NCI-H2107 (cell line): Measurements from ENCODE around the gene PLEKHG4.

ENCODE experiments used
- DNase-seq: peaks from one replicate; lab custom pipeline; 2025; lab: John Stamatoyannopoulos, UW

PLEKHG4 gene

GRCh38 chr16:67260426-67261063 is 18.8 kb upstream of the PLEKHG4 start:
- DNase-seq = peak; percentile 40

- DNase-seq = no peak
These were observed 16.1 kb upstream of the PLEKHG4 start for GRCh38 chr16:67263201-67263600.

DNA sequence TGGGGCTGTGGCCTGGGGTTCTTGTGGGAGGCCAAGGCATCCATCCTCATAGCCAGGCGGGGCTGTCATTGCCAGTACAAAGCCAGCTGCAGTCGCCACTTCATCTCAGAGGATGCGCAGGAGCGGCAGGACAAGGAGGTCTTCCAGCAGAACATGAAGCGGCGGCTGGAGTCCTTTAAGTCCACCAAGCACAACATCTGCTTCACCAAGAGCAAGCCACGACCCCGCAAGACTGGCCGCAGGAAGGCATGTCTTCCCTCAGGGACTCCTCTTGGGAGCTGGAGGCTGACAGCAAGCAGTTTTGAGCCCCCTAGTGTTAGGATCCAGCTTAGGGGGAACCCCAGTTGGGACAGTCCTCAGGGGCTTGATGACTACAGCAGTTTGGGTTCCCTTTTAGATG is 15.1 kb upstream of the PLEKHG4 start:
- DNase-seq = no peak

- no peak for DNase-seq
These were observed 14.5 kb upstream of the PLEKHG4 start for GRCh38 chr16:67264866-67265265.

DNA sequence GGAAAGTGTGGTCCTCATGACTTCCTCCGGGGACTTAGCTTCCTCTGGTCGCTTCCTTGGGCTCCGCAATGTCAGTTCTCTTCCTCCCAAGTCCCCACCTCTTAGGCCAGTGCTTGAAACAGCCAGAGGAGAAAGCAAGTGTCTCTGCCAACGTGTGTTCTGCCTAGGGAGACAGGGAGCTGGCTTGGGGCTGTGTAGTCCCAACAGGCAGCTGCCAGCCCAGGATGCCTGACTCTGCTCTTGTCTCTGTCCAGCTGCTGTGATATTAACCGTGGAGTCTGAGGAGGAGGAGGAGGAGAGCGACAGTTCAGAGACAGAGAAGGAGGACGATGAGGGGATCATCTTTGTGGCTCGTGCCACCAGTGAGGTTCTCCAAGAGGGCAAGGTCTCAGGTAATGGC is 13.5 kb upstream of the PLEKHG4 start:
- DNase-seq = no peak

DNA sequence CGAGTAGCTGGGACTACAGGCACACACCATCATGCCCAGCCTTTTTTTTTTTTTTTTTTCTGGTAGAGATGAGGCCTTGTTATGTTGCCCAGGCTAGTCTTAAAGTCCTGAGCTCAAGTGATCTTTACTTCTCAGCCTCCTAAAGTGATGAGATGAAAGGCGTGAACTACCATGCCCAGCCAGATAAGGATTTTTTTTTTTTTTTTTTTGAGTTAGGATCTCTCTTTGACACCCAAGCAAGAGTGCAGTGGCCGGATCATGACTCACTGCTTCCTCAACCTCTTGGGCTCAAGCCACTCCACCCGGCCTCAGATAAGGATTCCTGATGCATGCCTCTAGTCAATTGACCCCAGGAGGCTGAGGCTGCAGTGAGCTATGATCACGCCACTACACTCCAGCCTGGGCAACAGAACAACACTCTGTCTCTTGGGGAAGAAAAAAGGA is 11.2 kb upstream of the PLEKHG4 start:
- DNase-seq = no peak

DNA sequence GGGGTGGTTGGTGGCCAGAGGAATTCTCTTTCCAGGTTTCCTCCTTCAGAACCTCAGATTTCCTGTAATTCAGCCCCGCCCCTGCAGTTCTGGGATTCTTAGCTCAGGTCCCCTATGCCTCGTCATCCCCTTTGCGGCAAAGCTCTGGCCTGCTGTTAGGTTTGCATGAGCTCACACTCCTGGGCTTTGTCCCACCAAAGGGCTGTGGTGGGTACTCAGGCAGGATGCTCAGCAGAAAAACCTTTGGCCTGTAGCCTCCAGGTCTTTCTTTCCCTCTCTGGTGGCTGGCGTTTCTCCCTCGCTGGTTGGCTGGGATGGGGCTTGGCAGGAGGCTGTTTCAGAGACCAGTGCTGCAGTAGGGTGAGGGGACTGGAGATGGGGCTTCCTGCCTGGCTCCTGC is 9.6 kb upstream of the PLEKHG4 start:
- DNase-seq = no peak

DNA sequence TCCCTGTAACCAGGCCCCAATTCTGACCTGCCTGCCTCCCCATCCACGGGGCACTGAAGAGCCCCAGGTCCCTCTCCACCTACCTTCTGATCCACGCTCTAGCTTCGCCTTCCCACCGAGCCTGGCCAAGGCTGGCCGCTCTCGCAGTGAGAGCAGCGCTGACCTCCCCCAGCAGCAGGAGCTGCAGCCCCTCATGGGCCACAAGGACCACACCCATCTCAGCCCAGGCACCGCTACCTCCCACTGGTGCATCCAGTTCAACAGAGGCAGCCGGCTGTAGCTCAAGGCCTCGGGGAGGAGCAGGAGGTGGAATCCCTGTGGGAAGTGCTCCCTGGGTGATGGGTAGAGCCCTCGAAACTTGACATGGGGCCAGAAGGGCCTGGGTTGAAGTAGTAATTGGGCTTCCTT is 8.4 kb upstream of the PLEKHG4 start:
- no peak for DNase-seq

DNA sequence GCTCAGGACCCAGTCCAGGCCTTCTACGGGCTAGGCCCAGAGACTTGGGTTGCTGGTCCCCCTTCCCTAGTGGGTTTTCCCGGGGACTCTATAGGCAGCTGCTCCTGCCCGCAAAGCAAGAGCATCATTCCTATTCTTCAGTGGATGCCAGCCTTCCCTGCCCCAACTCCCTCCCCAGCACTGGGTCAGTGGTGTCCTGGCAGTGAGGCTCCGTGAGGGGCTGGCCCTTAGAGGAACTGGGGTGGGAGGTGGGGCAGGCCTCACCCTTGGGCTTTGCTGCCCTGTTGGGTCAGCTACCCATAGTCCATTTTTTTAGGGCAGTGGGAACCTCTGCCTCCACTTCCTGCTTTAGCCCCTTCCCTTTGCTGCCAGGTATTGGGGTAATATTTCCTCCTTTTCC is 7.9 kb upstream of the PLEKHG4 start:
- DNase-seq = no peak

GRCh38 chr16:67275321-67275720 is 4.0 kb upstream of the PLEKHG4 start:
- no peak for DNase-seq

GRCh38 chr16:67277294-67277998 is 1.9 kb upstream of the PLEKHG4 start:
- no peak for DNase-seq

DNA sequence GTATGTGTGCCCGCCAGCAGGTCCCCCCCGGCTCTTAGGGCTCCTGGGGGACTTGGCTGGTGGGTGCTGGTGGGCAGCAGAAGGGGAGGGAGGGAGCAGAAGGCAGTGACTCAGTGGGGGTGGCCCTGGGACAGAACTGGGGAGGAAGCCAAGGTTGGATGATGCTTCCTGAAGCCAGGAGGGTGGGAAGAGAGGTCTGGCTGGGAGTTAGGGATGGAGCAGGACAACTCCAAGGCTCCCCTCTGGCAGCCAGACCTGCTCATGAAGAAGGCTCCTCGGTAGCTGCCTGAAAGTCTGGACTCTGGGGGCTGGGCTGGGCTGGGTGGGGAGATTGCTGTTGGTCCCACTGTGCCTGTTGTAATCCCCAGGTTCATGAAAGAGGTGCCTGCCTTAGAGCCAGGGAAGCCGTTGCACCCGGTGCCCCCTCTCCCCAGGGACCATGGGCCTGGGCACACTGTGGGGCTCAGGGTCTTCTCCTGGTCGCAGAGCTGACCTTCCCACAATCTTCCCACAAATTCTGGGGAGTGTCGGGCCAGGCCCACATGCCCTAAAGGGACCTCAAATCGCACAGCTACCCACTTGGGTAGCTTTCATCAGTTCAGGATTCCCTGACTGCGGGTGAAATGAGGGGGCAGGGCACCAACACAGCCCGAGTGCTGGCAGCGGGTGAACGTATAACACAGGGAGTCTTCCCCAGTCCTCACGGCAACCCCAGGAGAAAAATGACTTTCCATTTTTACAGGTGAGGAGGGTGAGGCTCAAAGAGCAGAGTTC is 1.1 kb upstream of the PLEKHG4 start:
- no peak for DNase-seq

DNA sequence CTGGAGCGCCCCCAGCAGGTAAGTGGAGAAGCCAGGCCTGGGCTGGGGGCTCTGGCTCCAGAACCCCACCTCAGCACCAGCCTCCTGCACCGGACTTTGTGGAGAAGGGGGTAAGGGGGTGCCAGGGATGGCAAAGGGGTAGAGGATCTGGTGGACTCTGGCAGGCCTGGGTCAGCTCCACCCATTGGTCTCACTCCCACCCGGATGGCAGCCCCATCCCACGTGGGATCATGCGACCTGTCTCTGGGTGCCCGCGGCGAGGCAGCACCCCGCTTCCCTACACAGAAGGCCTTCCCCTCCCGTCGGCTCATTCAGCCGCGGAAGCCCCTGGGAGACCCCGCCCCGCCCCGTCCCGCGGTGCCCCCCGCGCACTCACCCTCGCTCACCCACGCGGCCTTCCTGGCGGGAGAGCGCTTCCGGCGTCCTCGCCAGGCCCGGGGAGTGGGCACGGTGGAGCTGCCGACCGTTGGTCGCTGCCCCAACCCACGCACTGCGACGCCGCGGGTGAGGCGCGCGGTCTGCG is 498 bp upstream of the PLEKHG4 start:
- DNase-seq = no peak

- no peak for DNase-seq
These were observed 1.0 kb downstream of the PLEKHG4 start for GRCh38 chr16:67280090-67281015.

DNA sequence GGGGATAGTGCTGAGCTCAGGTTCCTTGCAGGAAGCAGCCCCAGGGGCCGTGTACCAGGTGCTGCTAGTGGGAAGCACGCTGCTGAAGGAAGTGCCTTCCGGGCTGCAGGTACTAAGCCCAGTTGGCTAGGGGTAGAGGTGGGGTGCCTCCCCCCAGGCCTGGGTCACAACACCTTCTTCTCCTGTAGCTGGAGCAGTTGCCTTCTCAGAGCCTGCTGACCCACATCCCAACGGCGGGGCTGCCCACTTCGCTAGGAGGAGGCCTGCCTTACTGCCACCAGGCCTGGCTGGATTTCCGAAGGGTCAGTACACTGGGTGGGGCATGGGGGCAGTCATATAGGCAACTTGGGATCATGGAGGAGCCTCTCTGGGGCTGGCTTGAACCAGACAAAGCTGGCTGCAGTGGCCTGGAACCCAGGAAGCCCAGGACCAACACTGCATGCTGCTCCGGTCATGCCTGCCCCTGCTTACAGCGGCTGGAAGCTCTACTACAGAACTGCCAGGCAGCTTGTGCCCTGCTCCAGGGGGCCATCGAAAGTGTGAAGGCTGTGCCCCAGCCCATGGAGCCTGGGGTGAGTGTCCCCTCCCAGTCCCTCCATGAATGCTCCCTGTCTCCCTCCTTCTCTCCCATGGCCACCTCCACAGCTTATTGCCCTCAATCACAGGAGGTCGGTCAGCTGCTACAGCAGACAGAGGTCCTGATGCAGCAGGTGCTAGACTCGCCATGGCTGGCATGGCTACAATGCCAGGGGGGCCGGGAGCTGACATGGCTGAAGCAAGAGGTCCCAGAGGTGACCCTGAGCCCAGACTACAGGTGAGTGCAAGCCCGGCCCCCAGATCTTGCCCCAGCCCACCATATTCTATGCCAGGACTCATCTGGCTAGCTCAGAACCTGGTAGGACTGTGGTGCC is 2.5 kb downstream of the PLEKHG4 start:
- no peak for DNase-seq

DNA sequence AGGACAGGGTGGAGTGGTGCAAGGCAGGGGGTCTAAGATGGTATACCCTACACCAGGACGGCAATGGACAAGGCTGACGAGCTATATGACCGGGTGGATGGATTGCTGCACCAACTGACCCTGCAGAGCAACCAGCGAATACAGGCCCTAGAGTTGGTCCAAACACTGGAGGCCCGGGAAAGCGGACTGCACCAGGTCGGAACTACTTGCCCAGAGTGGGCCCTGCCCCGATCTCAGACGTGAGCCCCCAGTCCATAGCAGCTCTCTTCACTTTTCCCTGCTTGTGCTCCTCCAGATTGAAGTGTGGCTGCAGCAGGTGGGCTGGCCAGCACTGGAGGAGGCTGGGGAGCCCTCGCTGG is 3.1 kb downstream of the PLEKHG4 start:
- no peak for DNase-seq

GRCh38 chr16:67283039-67283825 is 3.9 kb downstream of the PLEKHG4 start:
- no peak for DNase-seq

- DNase-seq = peak; percentile 26
These were observed 4.7 kb downstream of the PLEKHG4 start for GRCh38 chr16:67283826-67284555.
